ENCODE data around the gene ADCY7.

The ADCY7 gene

DNA sequence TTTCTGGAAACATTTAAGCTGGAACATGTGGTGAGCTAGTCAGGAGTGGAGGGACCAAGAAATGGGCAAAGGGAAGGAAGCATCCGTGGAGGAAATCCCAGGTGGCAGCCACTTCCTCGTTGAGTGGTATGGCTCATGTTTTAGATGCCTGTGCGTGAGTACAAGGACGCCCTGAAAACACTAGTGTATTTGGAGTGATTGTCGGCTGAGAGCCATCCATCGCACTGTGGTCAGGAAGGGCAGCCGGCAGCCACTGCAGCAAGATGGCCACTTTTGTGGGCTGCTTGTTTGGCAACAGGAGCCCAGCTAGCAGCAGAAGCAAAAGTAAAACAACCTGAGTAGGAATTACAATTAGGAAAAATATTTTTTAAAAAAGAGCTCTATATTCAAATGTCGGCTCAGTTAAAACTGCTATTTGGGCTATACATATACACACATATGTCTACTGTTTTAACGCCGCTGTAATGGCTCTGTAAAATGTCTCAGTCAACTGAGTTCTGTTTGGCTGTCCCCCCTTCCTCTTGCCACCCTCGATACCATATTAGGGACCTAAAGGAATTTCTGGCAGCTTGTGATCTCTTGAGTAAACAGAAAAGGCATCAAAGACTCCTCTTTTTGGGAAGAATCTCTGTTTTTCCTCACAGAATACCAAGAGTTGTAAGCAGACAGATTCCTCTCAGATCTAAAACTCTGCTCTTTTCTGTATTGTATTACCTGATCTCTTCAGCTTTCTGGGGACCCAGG, 63.3 kb downstream of the ADCY7 start:
- TF ChIP-seq SPI1 (IDR thresholded peaks at IDR 0.05; ENCODE audit: borderline replicate concordance, low read depth) (no peak), POLR2AphosphoS5 (IDR thresholded peaks at IDR 0.05; ENCODE audit: low read depth) (no peak), GABPA (IDR thresholded peaks at IDR 0.05; ENCODE audit: low read depth) (no peak)
- TF ChIP-seq, protein P1, sequence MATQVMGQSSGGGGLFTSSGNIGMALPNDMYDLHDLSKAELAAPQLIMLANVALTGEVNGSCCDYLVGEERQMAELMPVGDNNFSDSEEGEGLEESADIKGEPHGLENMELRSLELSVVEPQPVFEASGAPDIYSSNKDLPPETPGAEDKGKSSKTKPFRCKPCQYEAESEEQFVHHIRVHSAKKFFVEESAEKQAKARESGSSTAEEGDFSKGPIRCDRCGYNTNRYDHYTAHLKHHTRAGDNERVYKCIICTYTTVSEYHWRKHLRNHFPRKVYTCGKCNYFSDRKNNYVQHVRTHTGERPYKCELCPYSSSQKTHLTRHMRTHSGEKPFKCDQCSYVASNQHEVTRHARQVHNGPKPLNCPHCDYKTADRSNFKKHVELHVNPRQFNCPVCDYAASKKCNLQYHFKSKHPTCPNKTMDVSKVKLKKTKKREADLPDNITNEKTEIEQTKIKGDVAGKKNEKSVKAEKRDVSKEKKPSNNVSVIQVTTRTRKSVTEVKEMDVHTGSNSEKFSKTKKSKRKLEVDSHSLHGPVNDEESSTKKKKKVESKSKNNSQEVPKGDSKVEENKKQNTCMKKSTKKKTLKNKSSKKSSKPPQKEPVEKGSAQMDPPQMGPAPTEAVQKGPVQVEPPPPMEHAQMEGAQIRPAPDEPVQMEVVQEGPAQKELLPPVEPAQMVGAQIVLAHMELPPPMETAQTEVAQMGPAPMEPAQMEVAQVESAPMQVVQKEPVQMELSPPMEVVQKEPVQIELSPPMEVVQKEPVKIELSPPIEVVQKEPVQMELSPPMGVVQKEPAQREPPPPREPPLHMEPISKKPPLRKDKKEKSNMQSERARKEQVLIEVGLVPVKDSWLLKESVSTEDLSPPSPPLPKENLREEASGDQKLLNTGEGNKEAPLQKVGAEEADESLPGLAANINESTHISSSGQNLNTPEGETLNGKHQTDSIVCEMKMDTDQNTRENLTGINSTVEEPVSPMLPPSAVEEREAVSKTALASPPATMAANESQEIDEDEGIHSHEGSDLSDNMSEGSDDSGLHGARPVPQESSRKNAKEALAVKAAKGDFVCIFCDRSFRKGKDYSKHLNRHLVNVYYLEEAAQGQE (IDR thresholded peaks at IDR 0.05; ENCODE audit: insufficient replicate concordance, low read depth), result no peak
- TF ChIP-seq, protein P2, sequence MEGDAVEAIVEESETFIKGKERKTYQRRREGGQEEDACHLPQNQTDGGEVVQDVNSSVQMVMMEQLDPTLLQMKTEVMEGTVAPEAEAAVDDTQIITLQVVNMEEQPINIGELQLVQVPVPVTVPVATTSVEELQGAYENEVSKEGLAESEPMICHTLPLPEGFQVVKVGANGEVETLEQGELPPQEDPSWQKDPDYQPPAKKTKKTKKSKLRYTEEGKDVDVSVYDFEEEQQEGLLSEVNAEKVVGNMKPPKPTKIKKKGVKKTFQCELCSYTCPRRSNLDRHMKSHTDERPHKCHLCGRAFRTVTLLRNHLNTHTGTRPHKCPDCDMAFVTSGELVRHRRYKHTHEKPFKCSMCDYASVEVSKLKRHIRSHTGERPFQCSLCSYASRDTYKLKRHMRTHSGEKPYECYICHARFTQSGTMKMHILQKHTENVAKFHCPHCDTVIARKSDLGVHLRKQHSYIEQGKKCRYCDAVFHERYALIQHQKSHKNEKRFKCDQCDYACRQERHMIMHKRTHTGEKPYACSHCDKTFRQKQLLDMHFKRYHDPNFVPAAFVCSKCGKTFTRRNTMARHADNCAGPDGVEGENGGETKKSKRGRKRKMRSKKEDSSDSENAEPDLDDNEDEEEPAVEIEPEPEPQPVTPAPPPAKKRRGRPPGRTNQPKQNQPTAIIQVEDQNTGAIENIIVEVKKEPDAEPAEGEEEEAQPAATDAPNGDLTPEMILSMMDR (IDR thresholded peaks at IDR 0.05; ENCODE audit: insufficient read depth, low read length), result no peak
- no peak overlapping the region for H3K27ac ChIP-seq (replicated peaks)
- no peak for DNase-seq (ENCODE audit: low read depth in 1 of 2, low spot score in 1 of 2)
- H3K27me3 ChIP-seq (ENCODE audit: insufficient read depth, poor library complexity, severe bottlenecking), result no peaks in the 10 kb centered on the region
- no peak overlapping the region for H3K4me3 ChIP-seq (replicated peaks; ENCODE audit: insufficient read depth, low read length)

DNA sequence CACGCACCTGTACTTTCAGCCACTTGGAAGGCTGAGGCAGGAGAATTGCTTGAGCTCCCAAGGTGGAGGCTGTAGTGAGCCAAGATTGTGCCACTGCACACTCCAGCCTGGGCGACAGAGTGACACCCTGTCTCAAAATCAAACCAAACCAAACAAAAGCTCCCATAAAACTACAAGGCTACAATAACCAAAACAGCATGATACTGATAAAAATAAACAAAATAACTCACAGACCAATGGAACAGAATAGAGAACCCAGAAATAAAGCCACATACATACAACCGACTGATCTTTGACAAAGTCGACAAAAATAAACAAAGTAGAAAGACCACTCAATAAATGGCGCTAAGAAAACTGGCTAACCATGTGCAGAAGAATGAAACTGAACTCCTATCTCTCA, 65.2 kb downstream of the ADCY7 start:
- no peak for TF ChIP-seq GABPA (IDR thresholded peaks at IDR 0.05; ENCODE audit: low read depth)
- no peak for TF ChIP-seq SPI1 (IDR thresholded peaks at IDR 0.05; ENCODE audit: borderline replicate concordance, low read depth)
- no peak for TF ChIP-seq POLR2AphosphoS5 (IDR thresholded peaks at IDR 0.05; ENCODE audit: low read depth)
- TF ChIP-seq, protein P2 (IDR thresholded peaks at IDR 0.05; ENCODE audit: insufficient read depth, low read length), result no peak
- TF ChIP-seq, protein P1 (IDR thresholded peaks at IDR 0.05; ENCODE audit: insufficient replicate concordance, low read depth), result no peak
- Histone ChIP-seq H3K27ac (replicated peaks) (no peak overlapping the region), H3K4me3 (replicated peaks; ENCODE audit: insufficient read depth, low read length) (no peak overlapping the region), H3K27me3 (ENCODE audit: insufficient read depth, poor library complexity, severe bottlenecking) (no peaks in the 10 kb centered on the region)
- no peak for DNase-seq (ENCODE audit: low read depth in 1 of 2, low spot score in 1 of 2)

DNA sequence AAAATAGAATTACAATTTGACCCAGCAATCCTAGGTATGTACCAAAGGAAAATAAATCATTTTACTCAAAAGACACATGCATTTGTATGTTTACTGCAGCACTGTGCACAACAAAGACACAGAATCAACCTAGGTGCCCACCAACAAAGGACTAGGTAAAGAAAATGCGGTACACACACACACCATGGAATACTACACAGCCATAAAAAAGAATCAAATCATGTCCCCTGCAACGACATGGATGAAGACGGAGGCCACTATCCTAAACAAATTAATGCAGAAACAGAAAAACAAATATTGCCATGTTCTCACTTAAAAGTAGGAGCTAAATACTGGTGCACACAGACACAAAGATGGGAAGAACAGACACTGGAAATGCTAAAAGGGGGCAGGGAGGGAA, 66.2 kb downstream of the ADCY7 start:
- no peak overlapping the region for H3K4me3 ChIP-seq (replicated peaks; ENCODE audit: insufficient read depth, low read length)
- no peak for DNase-seq (ENCODE audit: low read depth in 1 of 2, low spot score in 1 of 2)
- H3K27me3 ChIP-seq (ENCODE audit: insufficient read depth, poor library complexity, severe bottlenecking), result no peaks in the 10 kb centered on the region
- H3K27ac ChIP-seq (replicated peaks), result no peak overlapping the region
- TF ChIP-seq, protein P2 (IDR thresholded peaks at IDR 0.05; ENCODE audit: insufficient read depth, low read length), result no peak
- TF ChIP-seq, protein P1 (IDR thresholded peaks at IDR 0.05; ENCODE audit: insufficient replicate concordance, low read depth), result no peak
- TF ChIP-seq GABPA (IDR thresholded peaks at IDR 0.05; ENCODE audit: low read depth) (no peak), POLR2AphosphoS5 (IDR thresholded peaks at IDR 0.05; ENCODE audit: low read depth) (no peak), SPI1 (IDR thresholded peaks at IDR 0.05; ENCODE audit: borderline replicate concordance, low read depth) (no peak)
